GM12875 (cell line): ENCODE measurements around the gene PRL.

ENCODE experiments used
- H3K4me3 ChIP-seq: one replicate; pipeline ENCODE4 v1.5.1; 2011; ENCODE audit warnings: low read depth, low read length, control low read depth
- TF ChIP-seq, protein P1 (sequence below): IDR thresholded peaks from 2 replicates; pipeline ENCODE4 v1.5.1; 2011; ENCODE audit warnings: low read depth, mild to moderate bottlenecking, control low read depth, inconsistent platforms, low read length, moderate library complexity, borderline replicate concordance; ENCODE audit not compliant: insufficient read depth

PRL gene

GRCh38 chr6:22279427-22279826 is 17.4 kb downstream of the PRL start:
- TF ChIP-seq, protein P1, sequence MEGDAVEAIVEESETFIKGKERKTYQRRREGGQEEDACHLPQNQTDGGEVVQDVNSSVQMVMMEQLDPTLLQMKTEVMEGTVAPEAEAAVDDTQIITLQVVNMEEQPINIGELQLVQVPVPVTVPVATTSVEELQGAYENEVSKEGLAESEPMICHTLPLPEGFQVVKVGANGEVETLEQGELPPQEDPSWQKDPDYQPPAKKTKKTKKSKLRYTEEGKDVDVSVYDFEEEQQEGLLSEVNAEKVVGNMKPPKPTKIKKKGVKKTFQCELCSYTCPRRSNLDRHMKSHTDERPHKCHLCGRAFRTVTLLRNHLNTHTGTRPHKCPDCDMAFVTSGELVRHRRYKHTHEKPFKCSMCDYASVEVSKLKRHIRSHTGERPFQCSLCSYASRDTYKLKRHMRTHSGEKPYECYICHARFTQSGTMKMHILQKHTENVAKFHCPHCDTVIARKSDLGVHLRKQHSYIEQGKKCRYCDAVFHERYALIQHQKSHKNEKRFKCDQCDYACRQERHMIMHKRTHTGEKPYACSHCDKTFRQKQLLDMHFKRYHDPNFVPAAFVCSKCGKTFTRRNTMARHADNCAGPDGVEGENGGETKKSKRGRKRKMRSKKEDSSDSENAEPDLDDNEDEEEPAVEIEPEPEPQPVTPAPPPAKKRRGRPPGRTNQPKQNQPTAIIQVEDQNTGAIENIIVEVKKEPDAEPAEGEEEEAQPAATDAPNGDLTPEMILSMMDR = no peak
- no peak overlapping the region for H3K4me3 ChIP-seq

GRCh38 chr6:22271081-22271480 is 25.8 kb downstream of the PRL start:
- H3K4me3 ChIP-seq = no peak overlapping the region
- TF ChIP-seq, protein P1 = no peak

- no peak overlapping the region for H3K4me3 ChIP-seq
- TF ChIP-seq, protein P1 = no peak
Measured at GRCh38 chr6:22263748-22264147, 33.1 kb downstream of the PRL start.

GRCh38 chr6:22254886-22255285 is 42.0 kb downstream of the PRL start:
- TF ChIP-seq, protein P1 = no peak
- H3K4me3 ChIP-seq = no peak overlapping the region

GRCh38 chr6:22253955-22254655 is 42.7 kb downstream of the PRL start:
- no peak overlapping the region for H3K4me3 ChIP-seq
- TF ChIP-seq, protein P1 = no peak

DNA sequence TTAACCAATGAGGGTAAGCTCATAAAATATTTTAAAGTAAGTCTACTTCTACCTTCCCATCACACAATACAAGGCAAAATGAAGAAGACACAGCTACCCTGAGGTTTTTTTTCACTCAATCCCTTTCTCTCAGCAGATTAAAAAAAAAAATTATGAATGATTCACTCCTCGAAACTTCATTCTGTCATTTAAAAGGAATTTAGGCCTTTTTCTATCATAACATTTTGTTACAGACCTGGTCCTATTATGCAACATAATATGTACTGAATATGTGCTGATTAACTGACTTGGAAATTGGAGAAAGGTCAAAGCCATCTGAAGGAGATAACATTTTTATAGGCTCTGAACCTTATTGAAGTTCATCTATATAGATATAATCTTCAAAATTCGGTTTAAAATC is 45.5 kb downstream of the PRL start:
- TF ChIP-seq, protein P1 = no peak
- H3K4me3 ChIP-seq = no peak overlapping the region

GRCh38 chr6:22250486-22250885 is 46.4 kb downstream of the PRL start:
- TF ChIP-seq, protein P1 = no peak
- no peak overlapping the region for H3K4me3 ChIP-seq
